ENCODE data around the gene MRPL19. TPM values are rescaled to one million over a fixed set of nuclear protein-coding genes. Genes with fewer than 3 reads are reported as not detected.

Gene MRPL19
- total RNA-seq, 1 experiment from 2014 or later: 65.3 TPM

DNA sequence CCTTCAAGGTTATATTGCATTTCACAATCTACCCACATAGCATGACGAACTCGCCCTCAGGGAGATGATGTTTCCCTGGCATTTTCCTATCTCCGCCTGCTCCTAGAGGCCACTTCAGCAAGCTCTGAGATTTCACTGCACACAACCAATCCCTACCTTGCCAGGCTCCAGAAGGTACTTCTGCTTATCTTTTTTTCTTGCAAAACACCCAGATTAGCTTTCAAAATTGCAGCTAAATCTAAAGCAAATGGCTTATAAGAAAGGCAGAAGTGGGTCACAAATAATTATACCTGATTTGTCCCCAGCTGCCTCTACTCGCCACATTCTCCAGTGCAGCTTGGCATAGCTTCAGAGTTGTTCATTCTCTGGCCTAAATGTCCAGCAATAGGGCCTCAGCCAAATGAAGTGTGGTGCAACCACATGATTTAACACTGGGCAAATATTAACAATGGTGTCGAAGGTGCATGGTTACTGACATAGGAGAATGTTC is 32.4 kb upstream of the MRPL19 start:
- Histone ChIP-seq H3K79me2 (ENCODE audit: insufficient read depth, low read length) (no peaks in the 10 kb centered on the region), H3K4me3 (replicated peaks in 1 of 2; ENCODE audit: low read depth in 1 of 2, low read length in 2 of 2) (no peak overlapping the region), H3K4me1 (ENCODE audit: control insufficient read depth in 1 of 2, insufficient read depth in 2 of 2, low read length in 2 of 2) (no peaks in the 10 kb centered on the region), H3K9me2 (ENCODE audit: insufficient read depth) (no peaks in the 10 kb centered on the region), H3K9me3 (ENCODE audit: control insufficient read depth in 1 of 2, insufficient read depth in 1 of 2, low read depth in 1 of 2, low read length in 2 of 2) (no peaks in the 10 kb centered on the region), H3K9ac (ENCODE audit: low read length) (no peak overlapping the region), H3K27me3 (ENCODE audit: insufficient read depth, low read length) (peaks cover 7% of the 10 kb centered on the region; the same call in 1 of the 2 replicates), H4K20me1 (ENCODE audit: insufficient read depth) (no peaks in the 10 kb centered on the region), H3K4me2 (ENCODE audit: low read length) (no peak overlapping the region), H2AFZ (ENCODE audit: low read depth, low read length, poor library complexity, severe bottlenecking) (no peak overlapping the region), H3K36me3 (ENCODE audit: control insufficient read depth in 1 of 2, insufficient read depth in 2 of 2, low read length in 2 of 2) (no peaks in the 10 kb centered on the region), H3K27ac (ENCODE audit: low read depth, low read length) (no peak overlapping the region)
- CTCF ChIA-PET: no interaction called here
- TF ChIP-seq ZFX (IDR thresholded peaks at IDR 0.05): no peak
- TF ChIP-seq, protein P1, sequence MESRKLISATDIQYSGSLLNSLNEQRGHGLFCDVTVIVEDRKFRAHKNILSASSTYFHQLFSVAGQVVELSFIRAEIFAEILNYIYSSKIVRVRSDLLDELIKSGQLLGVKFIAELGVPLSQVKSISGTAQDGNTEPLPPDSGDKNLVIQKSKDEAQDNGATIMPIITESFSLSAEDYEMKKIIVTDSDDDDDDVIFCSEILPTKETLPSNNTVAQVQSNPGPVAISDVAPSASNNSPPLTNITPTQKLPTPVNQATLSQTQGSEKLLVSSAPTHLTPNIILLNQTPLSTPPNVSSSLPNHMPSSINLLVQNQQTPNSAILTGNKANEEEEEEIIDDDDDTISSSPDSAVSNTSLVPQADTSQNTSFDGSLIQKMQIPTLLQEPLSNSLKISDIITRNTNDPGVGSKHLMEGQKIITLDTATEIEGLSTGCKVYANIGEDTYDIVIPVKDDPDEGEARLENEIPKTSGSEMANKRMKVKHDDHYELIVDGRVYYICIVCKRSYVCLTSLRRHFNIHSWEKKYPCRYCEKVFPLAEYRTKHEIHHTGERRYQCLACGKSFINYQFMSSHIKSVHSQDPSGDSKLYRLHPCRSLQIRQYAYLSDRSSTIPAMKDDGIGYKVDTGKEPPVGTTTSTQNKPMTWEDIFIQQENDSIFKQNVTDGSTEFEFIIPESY (IDR thresholded peaks at IDR 0.05; ENCODE audit: extremely low read depth, insufficient replicate concordance, low read length): no peak
- TF ChIP-seq YY1 (IDR thresholded peaks at IDR 0.05; ENCODE audit: extremely low read depth, insufficient replicate concordance, low read depth, low read length): no peak
- TF ChIP-seq POLR2AphosphoS5 (IDR thresholded peaks at IDR 0.05; ENCODE audit: low read depth, low read length): no peak
- RAD21 ChIA-PET (ENCODE audit: low non-redundant PET in 1 of 2, low total read pairs in 2 of 2, uncharacterized antibody in 2 of 2, unreplicated experiment in 2 of 2): no interaction called here
- ATAC-seq: no peak
- no peak for DNase-seq (ENCODE audit: low read depth, low spot score)
- BruUV-seq (replicated peaks): no TSS peak
- intact Hi-C loops (cut with micrococcal nuclease): no loop called here
- POLR2A ChIA-PET: no interaction called here

DNA sequence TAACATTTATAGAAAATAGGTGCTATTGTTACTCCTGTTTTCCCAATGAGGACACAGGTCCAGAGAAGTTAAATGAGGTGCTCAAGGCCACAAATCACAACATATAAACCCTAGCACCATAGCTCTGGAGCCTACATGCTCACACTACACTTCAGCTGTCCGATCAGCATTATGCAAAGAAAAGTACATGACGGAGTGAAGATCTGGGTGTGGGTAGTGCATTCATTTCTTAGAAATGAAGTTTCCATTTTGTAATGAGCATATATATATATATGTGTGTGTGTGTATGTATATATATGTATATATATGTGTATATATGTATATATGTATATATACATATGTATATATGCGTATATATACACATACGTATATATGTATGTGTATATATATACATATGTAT is 30.2 kb upstream of the MRPL19 start:
- H4K20me1 ChIP-seq (ENCODE audit: insufficient read depth): no peaks in the 10 kb centered on the region
- no peaks in the 10 kb centered on the region for H3K9me3 ChIP-seq (ENCODE audit: control insufficient read depth in 1 of 2, insufficient read depth in 1 of 2, low read depth in 1 of 2, low read length in 2 of 2)
- no TSS peak for BruUV-seq (replicated peaks)
- ATAC-seq (no peak), DNase-seq (ENCODE audit: low read depth, low spot score) (no peak)
- H3K27ac ChIP-seq (ENCODE audit: low read depth, low read length): no peak overlapping the region
- H3K4me1 ChIP-seq (ENCODE audit: control insufficient read depth in 1 of 2, insufficient read depth in 2 of 2, low read length in 2 of 2): peaks cover 0 to 4% of the 10 kb centered on the region in 2 experiments; a peak in 1 of 4 replicates
- no peaks in the 10 kb centered on the region for H3K9me2 ChIP-seq (ENCODE audit: insufficient read depth)
- TF ChIP-seq ZNF274 (IDR thresholded peaks at IDR 0.05; ENCODE audit: low read depth, low read length): no peak
- TF ChIP-seq, protein P2, sequence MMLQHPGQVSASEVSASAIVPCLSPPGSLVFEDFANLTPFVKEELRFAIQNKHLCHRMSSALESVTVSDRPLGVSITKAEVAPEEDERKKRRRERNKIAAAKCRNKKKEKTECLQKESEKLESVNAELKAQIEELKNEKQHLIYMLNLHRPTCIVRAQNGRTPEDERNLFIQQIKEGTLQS (IDR thresholded peaks at IDR 0.05): no peak
- no peak for TF ChIP-seq EGR1 (IDR thresholded peaks at IDR 0.05; ENCODE audit: low read depth)
- no peak for TF ChIP-seq POLR2AphosphoS5 (IDR thresholded peaks at IDR 0.05; ENCODE audit: low read depth, low read length)
- TF ChIP-seq, protein P3, sequence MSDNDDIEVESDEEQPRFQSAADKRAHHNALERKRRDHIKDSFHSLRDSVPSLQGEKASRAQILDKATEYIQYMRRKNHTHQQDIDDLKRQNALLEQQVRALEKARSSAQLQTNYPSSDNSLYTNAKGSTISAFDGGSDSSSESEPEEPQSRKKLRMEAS (IDR thresholded peaks at IDR 0.05): no peak
- TF ChIP-seq FOSL1 (IDR thresholded peaks at IDR 0.05; ENCODE audit: low read depth): no peak
- no peak for TF ChIP-seq EZH2 (IDR thresholded peaks at IDR 0.05)
- no peak for TF ChIP-seq SIN3A (IDR thresholded peaks at IDR 0.05; ENCODE audit: low read depth)
- TF ChIP-seq, protein P1 (IDR thresholded peaks at IDR 0.05; ENCODE audit: extremely low read depth, insufficient replicate concordance, low read length): no peak
- no peak for TF ChIP-seq YY1 (IDR thresholded peaks at IDR 0.05; ENCODE audit: extremely low read depth, insufficient replicate concordance, low read depth, low read length)
- no peak for TF ChIP-seq CBX3 (IDR thresholded peaks at IDR 0.05; ENCODE audit: low read depth)
- no peak for TF ChIP-seq SRF (IDR thresholded peaks at IDR 0.05; ENCODE audit: low read depth)
- TF ChIP-seq POLR2A (IDR thresholded peaks at IDR 0.05; ENCODE audit: borderline replicate concordance, extremely low read depth, insufficient read depth, insufficient read length): no peak
- TF ChIP-seq SP1 (IDR thresholded peaks at IDR 0.05; ENCODE audit: low read depth): no peak
- H3K4me2 ChIP-seq (ENCODE audit: low read length): no peak overlapping the region
- POLR2A ChIA-PET: no interaction called here
- CTCF ChIA-PET: no interaction called here
- H2AFZ ChIP-seq (ENCODE audit: low read depth, low read length, poor library complexity, severe bottlenecking): no peak overlapping the region
- no peak overlapping the region for H3K4me3 ChIP-seq (replicated peaks in 1 of 2; ENCODE audit: low read depth in 1 of 2, low read length in 2 of 2)
- no peak overlapping the region for H3K9ac ChIP-seq (ENCODE audit: low read length)
- no peaks in the 10 kb centered on the region for H3K27me3 ChIP-seq (ENCODE audit: insufficient read depth, low read length)
- H3K79me2 ChIP-seq (ENCODE audit: insufficient read depth, low read length): no peaks in the 10 kb centered on the region
- RAD21 ChIA-PET (ENCODE audit: low non-redundant PET in 1 of 2, low total read pairs in 2 of 2, uncharacterized antibody in 2 of 2, unreplicated experiment in 2 of 2): no interaction called here
- no peaks in the 10 kb centered on the region for H3K36me3 ChIP-seq (ENCODE audit: control insufficient read depth in 1 of 2, insufficient read depth in 2 of 2, low read length in 2 of 2)
- intact Hi-C loops (cut with micrococcal nuclease): no loop called here

Measured in HCT116 (cell line).